Measurements from ENCODE around the gene MAS1.

Gene MAS1

DNA sequence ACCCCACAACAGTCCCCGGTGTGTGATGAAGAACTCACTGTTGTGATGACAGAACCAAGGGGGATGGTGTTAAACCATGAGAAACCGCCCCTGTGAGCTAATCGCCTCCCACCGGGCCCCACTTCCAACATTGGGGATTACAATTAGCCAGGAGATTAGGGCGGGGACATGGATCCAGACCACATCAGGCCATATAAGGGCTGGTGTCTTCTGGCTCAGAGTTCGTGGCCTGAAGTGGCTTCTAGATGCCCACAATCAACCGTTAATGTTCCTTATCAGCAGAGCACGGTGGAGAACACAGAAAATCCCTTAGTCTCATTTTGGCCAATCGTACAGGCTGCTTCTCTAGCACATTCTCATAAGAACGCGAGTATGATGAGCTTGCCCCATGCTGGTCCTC, 10.9 kb upstream of the MAS1 start:
- no peak for DNase-seq (ENCODE audit: low read depth in 2 of 3, low spot score in 2 of 3)

DNA sequence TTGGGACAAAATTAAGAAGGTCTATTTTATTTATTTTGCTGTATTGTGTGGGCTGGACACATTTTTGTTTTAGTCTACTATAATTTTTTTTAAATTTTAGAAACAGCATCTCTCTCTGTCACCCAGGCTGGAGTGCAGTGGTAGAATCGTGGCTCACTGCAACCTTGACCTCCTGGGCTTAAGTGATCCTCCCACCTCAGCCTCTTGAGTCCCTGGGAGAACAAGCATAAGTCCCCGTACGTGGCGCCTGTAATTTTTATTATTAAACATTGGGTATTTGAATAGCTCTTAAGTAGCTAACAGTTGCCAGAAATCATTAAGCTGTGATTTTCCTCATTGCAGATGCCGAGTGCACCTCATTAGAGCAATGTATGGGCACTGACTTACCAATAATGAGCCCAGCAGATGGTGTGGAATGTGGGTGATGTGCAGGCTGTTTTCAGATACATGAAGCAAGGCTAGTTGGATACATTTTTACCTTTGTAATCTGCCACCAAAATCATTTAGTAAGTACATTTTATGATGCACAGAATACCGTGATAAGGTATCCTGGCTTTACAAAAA, 10.3 kb upstream of the MAS1 start:
- DNase-seq (ENCODE audit: low read depth in 2 of 3, low spot score in 2 of 3) = no peak

DNA sequence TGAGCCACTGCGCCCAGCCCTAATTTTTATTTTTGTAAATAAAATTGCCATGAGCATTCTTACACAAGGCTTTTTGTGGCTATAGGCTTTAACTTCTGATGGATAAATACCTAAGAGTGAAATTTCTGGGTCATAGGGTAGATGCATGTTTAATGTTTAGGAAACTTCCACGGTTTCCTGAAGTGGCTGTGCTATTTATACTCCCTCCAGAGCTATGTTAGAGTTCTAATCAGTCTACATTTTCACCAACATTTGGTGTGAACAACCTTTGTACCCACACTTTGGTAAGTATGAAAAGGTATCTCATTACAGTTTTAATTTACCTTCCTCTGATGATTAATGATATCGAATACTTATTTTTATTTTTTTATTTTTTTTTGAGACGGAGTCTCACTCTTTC, 6.1 kb upstream of the MAS1 start:
- DNase-seq (ENCODE audit: low read depth in 2 of 3, low spot score in 2 of 3) = no peak

DNA sequence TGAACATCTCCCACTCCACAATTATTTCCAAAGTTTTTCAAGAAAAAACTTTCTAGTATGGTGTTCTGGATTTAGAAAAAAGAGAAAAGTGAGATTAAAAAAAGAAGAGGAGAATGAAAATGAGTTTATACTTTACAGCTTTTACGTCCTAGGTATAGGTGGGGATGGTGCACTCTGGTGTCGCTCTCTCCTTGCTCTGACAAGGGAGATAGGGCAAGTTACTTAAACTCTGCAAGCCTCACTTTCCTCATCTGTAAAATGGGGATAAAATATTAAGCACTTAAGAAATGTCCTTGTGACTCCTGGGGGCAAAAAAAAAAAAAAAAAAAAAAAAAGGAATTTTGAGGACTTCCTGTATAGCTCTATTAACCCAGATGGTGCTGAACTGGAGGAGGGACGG, 4.5 kb upstream of the MAS1 start:
- DNase-seq (ENCODE audit: low read depth in 2 of 3, low spot score in 2 of 3) = no peak

DNA sequence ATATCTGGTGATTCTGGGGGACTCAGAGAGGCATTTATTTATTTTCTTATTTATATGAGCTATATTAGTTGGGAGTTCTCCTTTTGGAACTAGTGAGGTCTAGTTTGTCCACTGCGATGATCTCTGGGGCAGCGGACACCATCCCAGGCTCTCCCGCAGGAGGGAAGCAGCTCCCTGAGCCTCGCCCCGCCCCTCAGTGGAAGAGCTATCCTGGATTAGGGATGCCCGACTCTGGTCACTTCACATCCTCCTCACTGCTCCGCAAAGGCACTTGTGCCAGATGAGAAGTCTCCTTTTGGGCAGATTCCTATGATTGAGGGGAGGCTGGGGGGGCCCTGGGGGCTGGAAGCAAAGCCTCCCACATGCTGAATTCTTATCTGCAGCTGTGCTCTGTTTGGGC, 3.6 kb upstream of the MAS1 start:
- no peak for DNase-seq (ENCODE audit: low read depth in 2 of 3, low spot score in 2 of 3)

DNA sequence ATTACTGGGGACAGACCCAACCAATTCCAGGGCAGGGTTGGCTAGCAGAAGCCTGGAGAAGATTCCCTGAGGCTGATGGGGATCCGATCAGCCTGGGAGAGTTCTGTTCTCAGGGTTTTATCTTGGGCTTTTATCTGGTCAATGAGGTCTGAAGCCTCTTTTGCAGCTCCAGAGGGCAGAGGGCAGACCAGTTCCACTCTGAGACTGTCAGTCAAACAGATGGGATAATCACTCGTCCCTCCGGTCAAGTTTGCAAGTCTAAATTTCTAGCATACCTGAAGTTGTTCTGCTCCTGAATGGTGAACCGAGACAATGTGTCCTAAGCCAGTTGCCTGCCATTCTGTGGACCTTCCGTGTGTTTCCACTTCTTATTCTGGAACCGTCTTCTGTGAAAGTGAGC, 3.0 kb upstream of the MAS1 start:
- DNase-seq (ENCODE audit: low read depth in 2 of 3, low spot score in 2 of 3) = no peak

DNA sequence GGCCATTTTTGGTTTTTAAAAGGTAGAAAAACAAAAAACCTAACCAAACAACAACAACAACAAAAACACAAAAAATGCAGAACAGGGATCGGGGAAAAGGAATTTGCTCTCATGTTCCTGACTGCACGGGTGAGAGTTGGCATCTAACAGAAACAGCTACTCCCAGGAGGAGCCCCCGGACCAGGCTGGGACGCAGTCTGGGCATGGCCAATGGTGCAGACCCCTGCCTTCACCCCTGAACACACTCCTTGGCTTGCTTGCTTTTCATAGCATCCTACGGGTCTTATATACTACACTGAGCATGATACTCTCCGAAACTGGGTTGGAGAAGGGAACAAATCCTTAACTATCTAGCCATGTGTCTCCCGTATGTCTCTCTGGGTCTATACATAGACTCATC, 587 bp upstream of the MAS1 start:
- no peak for DNase-seq (ENCODE audit: low read depth in 2 of 3, low spot score in 2 of 3)

DNA sequence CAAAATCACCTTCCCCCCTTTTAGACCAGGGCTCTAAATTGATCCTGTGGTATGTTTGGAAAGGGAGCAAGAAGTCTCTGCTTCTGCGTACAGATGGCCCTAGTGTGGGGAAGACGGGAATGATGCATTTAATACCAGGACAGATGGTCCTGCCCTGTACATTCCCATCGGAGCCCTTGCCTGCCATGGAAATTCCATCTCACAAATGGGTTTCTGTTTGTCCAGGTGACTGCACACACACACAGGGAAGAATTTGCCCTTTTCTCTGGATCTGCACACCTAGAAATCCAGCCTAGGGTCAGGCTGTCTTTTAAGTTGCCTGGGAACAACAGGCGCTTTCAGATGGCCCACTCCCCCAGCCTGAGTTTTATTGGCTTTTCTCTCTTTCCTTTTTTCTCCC, 1.3 kb downstream of the MAS1 start:
- DNase-seq (ENCODE audit: low read depth in 2 of 3, low spot score in 2 of 3) = no peak

DNA sequence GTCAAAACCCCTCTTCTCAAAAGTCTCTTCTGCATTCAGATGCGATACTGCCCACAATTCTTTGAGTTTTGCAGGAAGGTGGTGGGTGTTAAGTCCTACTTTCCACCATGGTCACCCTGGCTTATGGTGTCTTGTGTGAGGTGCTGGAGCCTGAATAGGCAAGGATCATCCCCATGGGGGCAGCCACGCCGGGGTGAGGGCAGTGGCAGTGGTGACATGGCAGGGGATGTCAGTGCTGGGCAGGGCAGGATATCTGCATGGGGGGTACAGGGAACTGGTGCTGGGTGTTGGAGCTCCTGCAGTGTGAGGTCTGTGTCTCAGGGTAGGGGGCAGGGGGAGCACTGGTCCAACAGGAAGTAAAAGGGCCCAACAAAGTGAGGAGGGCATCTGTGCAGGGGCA, 2.3 kb downstream of the MAS1 start:
- no peak for DNase-seq (ENCODE audit: low read depth in 2 of 3, low spot score in 2 of 3)

DNA sequence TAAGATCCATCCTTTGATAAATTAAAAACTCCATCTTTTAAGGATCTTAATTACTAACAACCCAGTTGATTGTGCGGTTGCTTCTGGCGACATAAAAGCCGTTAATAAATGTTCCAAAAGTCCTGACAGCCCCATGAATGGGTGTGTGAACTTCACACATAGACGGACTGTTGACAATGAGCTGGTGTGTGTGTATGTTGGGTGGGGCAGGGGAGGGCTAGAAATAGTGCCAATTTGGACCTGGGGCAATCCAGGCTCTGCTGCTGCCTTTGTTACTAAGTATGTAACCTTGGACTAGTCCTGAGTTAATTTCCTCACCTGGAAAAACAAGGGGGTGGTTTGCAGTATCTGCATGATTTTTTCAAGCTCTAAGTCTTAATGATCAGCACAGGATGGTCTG, 4.2 kb downstream of the MAS1 start:
- no peak for DNase-seq (ENCODE audit: low read depth in 2 of 3, low spot score in 2 of 3)

DNA sequence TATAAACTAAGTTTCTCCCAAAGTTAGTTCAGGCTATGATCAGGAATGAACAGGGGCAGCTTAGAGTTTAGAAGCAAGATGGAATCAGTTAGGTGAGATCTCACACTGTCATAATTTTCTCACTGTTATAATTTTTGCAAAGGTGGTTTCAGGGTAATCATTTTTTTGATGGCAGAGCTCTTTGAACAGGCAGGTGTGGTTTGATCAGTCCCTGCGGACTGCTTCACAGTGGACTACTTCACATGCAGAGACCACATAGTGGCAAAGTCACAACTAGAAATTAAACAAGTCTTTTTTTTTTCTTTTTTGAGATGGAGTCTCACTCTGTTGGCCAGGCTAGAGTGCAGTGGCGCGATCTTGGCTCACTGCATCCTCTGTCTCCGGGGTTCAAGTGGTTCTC, 6.8 kb downstream of the MAS1 start:
- no peak for DNase-seq (ENCODE audit: low read depth in 2 of 3, low spot score in 2 of 3)

DNA sequence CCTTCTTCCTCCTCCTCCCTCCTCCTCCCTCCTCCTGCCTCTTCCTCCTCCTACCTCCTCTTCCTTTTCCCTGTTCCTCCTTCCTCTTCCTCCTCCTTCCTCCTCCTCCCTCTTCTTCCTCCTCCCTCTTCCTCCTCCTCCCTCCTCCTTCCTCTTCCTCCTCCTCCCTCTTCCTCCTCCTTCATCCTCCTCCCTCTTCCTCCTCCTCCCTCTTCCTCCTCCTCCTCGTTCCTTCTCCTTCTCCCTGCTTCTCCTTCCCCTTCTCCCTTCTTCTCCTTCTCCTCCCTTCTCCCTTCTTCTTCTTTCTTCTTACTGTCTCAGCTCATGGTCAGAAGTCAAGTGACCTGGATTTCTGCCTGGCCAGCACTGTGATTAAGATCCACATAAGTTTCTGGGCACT, 7.7 kb downstream of the MAS1 start:
- no peak for DNase-seq (ENCODE audit: low read depth in 2 of 3, low spot score in 2 of 3)

DNA sequence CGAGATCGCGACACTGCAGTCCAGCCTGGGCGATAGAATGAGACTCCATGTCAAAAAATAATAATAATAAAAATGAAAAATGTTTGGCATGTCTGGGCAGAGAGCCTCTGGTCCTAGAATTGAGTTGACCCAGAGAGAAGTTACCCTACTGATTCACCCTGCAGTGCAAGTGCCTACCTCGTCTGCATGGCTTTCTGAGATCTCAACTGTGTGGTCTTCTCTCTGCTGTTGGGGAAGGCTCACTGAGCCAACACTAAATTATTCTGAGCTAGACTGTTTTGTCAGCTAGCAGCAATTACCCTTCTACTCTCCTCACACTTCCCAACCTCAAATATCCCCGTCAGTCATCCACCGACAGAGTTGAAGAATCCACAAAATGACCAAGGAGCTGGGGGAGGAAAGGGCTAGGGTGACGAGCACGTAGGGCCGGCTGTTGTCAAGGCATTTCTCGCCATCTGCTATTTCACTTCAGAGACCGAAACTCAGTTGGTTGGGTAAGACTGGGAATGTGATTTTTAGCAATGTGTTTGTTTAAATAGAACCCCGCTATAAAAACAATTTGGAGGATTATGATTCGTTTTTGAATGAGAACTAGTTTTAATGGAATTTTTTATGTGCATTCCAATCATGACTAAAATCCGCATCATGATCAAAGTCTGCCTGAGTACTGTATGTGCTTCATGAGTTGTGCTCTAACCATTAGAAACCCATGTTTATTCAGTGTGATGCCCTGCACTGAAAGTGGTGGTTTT, 9.4 kb downstream of the MAS1 start:
- DNase-seq (ENCODE audit: low read depth in 2 of 3, low spot score in 2 of 3) = no peak

DNA sequence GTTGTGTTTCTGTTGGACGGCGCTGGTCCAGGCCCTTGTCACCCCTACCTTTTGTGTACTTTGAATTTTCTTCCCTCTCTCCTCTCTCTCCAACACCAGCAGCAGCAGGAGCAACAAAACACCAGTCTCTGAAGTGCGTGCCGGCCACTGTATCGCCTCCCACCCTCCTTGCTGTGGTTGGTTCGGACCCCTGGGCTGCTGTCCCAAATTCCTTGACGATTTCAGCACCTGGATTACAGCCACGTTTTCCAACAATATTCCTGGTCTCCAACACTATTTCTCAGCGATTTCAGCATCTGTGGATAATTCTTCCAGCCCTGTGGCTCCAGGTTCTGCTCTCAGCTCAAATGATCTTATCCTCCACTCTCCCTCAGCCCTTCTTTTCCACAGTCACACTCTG, 11.8 kb downstream of the MAS1 start:
- no peak for DNase-seq (ENCODE audit: low read depth in 2 of 3, low spot score in 2 of 3)

DNA sequence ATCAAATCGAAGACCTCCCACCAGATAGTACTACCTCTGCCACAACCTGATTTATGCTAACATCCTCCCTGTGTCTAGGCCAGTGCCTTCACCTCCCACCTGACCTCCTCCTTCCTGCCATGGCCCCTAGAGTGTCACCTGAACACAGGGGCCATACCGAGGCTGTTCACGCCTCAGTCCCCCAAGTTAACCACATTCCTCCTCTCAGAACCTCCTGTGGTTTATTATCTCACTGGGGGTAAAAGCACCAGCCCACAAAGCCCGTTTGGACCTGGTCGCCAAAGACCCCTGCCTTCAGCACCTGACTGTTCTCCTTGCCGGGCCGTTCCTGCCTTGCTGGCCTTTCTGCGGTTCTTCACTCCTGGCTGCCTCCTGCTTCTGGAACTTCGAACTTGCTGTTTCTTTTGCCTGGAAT, 13.7 kb downstream of the MAS1 start:
- no peak for DNase-seq (ENCODE audit: low read depth in 2 of 3, low spot score in 2 of 3)

DNA sequence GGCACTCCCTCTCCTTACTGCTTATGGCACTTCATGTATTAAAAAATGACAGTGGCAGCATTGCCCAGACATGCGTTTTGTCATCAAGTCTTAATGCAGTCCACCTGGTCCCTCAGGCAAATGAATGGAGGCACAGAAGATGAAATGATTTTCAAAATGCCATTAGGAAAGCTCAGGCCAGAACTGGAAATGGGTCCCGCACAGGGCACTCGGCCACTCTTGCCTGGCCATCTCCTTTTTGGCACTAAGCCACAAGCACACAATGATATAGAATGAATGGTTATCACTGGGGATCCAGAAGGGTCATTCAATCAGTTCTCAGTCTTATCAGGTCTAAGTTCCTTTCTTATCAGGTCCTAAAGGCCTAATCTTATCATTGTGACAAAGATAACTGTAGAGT, 15.6 kb downstream of the MAS1 start:
- no peak for DNase-seq (ENCODE audit: low read depth in 2 of 3, low spot score in 2 of 3)

DNA sequence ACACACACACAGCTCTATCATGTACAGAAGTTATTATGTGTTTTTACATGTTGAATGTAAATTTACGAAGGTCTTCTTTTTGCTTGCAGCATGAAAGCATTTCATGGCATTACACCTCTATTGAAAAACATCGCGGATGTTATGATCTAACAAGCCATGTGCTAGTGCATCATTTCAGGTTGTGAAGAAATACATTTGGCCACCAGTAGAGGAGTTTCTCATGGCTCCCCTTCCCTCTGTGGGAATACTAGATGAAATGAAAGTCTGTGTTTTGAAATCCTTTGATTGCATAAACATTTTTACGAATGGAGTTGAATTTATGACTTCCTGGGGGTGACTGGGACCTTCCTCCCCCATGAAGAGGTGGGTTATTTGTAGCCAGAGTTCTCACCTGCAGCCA, 17.7 kb downstream of the MAS1 start:
- no peak for DNase-seq (ENCODE audit: low read depth in 2 of 3, low spot score in 2 of 3)

DNA sequence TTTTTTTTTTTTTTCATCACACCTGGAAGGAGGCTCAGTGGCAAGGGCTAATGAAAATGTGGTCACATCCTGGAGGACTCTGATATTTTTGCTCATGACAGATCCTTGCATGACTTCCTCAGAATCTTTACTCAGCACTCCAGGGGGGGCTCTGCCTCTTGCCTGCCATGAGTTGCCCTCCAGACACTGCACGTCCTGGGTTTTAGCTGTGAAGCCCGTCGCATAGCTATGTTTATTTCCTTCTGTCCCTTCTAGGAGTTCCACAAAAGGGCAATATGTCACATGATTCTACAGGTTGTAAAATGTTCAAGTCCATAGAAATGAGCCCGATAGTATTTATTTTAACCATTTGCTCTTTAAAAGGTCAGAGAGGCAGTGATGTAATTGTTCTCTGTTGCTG, 18.2 kb downstream of the MAS1 start:
- no peak for DNase-seq (ENCODE audit: low read depth in 2 of 3, low spot score in 2 of 3)

DNA sequence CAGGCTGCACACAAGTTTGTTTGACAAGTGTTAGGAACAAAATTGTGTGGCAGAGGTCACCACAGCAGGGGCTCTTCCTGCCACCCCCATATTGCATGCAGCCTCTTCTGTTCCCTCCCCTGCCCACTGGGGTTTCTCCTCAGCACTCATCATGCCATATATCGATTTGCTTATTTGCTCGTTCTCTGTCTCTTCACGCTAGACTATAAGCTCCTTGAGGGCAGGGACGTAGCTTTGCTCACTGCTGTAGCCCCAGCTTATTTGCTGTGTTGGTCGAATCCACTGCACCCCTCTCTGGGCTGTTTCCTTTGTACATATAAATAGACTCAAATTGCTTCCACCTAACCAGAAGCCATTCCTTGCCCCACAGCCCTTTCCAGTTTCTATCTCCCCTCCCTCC, 19.6 kb downstream of the MAS1 start:
- no peak for DNase-seq (ENCODE audit: low read depth in 2 of 3, low spot score in 2 of 3)

DNA sequence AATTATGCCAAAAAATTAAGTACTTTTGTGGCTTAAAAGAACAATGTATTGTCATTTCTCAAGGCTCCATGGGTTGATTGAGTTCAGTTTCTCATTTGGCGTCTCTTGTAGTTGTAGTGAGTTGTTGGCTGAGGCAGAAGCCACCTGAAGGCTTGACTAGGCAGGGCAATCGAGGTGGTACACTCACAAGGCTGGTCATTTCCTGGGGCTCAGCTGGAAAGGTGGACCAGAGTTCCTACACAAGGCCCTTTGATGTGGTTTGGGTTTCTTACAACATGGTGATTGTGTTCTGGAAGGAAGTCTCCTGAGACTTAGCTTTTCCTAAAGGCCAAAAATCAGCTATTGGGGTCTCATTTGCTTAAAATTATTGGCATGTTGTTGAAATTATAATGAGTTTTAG, 22.6 kb downstream of the MAS1 start:
- DNase-seq (ENCODE audit: low read depth in 2 of 3, low spot score in 2 of 3) = no peak

DNA sequence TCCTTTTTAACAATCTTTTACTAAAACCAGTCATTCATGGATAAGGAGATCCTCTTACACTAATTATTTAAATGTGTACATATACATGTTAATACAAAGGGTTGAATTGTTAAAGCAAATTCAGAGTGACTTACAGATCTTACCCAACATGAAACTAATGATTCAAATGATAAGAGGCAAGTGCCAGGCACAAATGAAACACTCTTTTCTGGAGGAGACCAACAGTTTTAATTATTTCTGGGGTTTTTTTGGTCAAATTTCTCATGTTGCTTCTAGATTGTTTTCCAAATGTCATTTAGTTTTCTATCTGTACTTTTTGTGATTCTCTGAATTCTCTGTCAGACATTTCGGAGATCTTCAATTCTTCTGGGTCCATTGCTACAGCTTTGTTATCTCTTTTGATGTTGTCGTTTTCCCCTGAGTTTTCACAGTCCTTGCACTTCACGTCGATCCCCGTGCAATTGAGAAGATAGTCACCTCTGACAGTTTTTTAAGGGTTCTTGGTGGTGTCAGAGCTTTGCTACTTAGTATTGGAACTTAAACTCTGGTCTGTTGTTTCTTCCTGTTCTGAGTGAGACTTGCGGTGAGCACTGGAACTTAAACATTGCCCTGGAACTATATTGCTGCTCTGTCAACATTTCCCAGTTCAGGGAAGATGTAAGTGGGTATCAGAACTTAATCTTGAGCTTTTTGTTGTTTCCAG, 23.2 kb downstream of the MAS1 start:
- DNase-seq (ENCODE audit: low read depth in 2 of 3, low spot score in 2 of 3) = no peak

DNA sequence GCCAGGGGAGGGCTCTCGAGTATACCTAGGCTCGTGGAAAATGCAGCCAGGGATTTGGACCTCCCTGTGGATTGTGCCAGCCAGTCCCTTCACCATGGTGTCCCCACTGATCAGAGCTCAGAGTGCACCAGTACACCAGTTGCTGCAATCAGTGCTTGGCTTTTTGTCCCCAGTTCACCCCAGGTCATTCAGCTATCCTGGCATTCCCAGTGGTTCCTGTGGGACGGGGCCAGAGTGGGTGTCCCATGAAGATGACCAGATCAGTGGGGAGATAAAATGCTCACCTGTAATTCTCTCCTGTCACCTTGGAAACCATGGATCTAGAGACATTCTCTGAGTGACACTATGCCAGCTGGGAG, 23.8 kb downstream of the MAS1 start:
- no peak for DNase-seq (ENCODE audit: low read depth in 2 of 3, low spot score in 2 of 3)

DNA sequence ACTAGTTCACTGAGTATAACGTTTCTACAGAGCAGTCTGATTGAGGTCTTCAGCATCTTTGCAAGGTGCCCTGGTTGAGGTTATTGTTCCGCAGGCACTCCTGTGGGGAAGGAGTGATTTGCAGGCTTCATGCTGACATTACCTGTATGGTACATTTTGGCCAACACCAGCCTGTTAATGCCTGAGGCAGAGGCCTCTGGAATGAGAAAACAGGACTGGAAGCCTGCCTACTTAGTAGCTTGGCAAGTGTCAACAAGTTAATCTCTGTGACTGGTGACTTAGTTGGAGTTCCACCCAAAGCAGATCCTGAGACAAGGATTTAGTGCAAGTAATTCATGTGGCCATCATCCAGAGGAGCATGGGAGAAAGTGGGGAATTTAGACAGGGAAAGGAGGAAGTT, 24.6 kb downstream of the MAS1 start:
- DNase-seq (ENCODE audit: low read depth in 2 of 3, low spot score in 2 of 3) = no peak

All from activated CD8-positive, alpha-beta memory T cell treated with anti-CD3 and anti-CD28 coated beads for 48 hours (primary cell).